Neural progenitor cell (in vitro differentiated cells): ENCODE data around the gene SNRNP200.

Source experiments
- EZH2 ChIP-seq: fragments of 200-600 bp; sonication (generic); IDR thresholded peaks from 2 replicates; pipeline ENCODE4 v1.6.1; 2017; ENCODE audit warnings: antibody characterized with exemption, mild to moderate bottlenecking, moderate library complexity
- TF ChIP-seq, protein P1 (sequence below): fragments of 200-600 bp; sonication (generic); IDR thresholded peaks from 2 replicates; pipeline ENCODE4 v1.5.1; 2017; ENCODE audit warnings: antibody characterized with exemption, mild to moderate bottlenecking

DNA sequence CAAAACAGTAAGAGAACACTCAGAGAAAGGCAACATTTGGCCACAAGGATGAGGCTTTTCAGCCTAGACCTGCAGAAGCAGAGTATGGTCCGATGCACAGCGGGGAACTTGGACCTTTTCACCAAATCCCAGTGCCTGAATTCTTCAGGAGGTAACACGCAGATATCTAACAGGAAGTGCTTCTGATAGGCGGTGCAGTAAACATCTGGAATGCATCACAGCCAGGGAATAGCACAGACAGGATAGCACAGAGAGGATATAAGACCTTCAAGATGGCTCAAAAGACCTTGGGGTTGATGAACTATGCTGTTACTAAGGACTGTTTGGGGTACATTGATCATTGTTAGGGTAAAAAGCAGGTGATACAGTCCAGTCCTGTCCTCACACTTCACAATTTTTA lies 41.3 kb downstream of the SNRNP200 start:
- TF ChIP-seq EZH2, result no peak
- TF ChIP-seq, protein P1, sequence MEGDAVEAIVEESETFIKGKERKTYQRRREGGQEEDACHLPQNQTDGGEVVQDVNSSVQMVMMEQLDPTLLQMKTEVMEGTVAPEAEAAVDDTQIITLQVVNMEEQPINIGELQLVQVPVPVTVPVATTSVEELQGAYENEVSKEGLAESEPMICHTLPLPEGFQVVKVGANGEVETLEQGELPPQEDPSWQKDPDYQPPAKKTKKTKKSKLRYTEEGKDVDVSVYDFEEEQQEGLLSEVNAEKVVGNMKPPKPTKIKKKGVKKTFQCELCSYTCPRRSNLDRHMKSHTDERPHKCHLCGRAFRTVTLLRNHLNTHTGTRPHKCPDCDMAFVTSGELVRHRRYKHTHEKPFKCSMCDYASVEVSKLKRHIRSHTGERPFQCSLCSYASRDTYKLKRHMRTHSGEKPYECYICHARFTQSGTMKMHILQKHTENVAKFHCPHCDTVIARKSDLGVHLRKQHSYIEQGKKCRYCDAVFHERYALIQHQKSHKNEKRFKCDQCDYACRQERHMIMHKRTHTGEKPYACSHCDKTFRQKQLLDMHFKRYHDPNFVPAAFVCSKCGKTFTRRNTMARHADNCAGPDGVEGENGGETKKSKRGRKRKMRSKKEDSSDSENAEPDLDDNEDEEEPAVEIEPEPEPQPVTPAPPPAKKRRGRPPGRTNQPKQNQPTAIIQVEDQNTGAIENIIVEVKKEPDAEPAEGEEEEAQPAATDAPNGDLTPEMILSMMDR, result no peak
